Endothelial cell of umbilical vein (primary cell): Measurements from ENCODE around the gene DRICH1. TPM values are rescaled to one million over a fixed set of nuclear protein-coding genes. Genes with fewer than 3 reads are reported as not detected.

ENCODE experiments used
- BruUV-seq: library from RNA; stranded (reverse); fragments of 400-500 nt; replicated peaks from 2 replicates; lab custom pipeline; 2021; lab: Mats Ljungman, UMichigan
- CTCF ChIA-PET: fragments of 300-600, 350-600 bp; sonication (Branson Sonifier 250); formaldehyde crosslinking; loops from one replicate; lab custom pipeline; 2021; ENCODE audit warnings: antibody characterized with exemption, inconsistent platforms; lab: Charles Lee
- POLR2A ChIA-PET: fragments of 300-600, 350-600 bp; sonication (Branson Sonifier 250); formaldehyde crosslinking; loops from one replicate; lab custom pipeline; 2021; ENCODE audit warnings: antibody characterized with exemption, inconsistent platforms; lab: Charles Lee
- DNase-seq: peaks from one replicate; pipeline ENCODE4 v3.0.0-alpha.2; 2011; ENCODE audit warnings: low read depth, low spot score
- FAIRE-seq: peaks from 2 replicates; lab custom pipeline; 2011; peaks lifted over from hg19 to GRCh38; lab: Jason Lieb, UNC
- H2AFZ ChIP-seq: 2 replicates; pipeline ENCODE4 v1.6.0; 2012; ENCODE audit warnings: low read depth, low read length, control low read depth, inconsistent platforms
- H3K27ac ChIP-seq: 2 replicates; pipeline ENCODE4 v1.5.1; 2011; ENCODE audit warnings: low read depth, mild to moderate bottlenecking, control low read depth, low read length, moderate library complexity; ENCODE audit not compliant: insufficient read depth
- H3K27me3 ChIP-seq, 2 experiments: 2 replicates each; pipeline versions ENCODE4 v1.6.0 to v1.6.1; 2011; ENCODE audit warnings: low read length in 2 of 2, mixed read lengths in 1 of 2; ENCODE audit not compliant: control insufficient read depth in 2 of 2, insufficient read depth in 2 of 2
- H3K36me3 ChIP-seq, 2 experiments: 2 replicates in 1 of 2; 3 replicates in 1 of 2; pipeline ENCODE4 v1.5.1; 2011; ENCODE audit warnings: low read length in 2 of 2, mild to moderate bottlenecking in 1 of 2, moderate library complexity in 1 of 2; ENCODE audit not compliant: control insufficient read depth in 2 of 2, insufficient read depth in 2 of 2; ENCODE audit errors: extremely low read depth in 1 of 2
- H3K4me1 ChIP-seq: 3 replicates; pipeline ENCODE4 v1.5.1; 2011; ENCODE audit warnings: mild to moderate bottlenecking, low read length; ENCODE audit not compliant: control insufficient read depth, insufficient read depth; ENCODE audit errors: extremely low read depth
- H3K4me2 ChIP-seq: 2 replicates; pipeline ENCODE4 v1.6.1; 2011; ENCODE audit warnings: low read length, control low read depth, mixed read lengths; ENCODE audit not compliant: insufficient read depth
- H3K4me3 ChIP-seq, 3 experiments: fragments of 200-600 bp in 1 of 3; sonication (generic), shearing (Covaris generic) in 1 of 3; replicated peaks in 1 of 3; 2 replicates each; pipeline ENCODE4 v1.5.1; 2011 to 2016; ENCODE audit warnings: control low read depth in 3 of 3, low read length in 3 of 3, mild to moderate bottlenecking in 2 of 3, inconsistent platforms in 1 of 3, low read depth in 1 of 3, moderate library complexity in 1 of 3; ENCODE audit not compliant: insufficient read depth in 1 of 3
- H3K79me2 ChIP-seq: 2 replicates; pipeline ENCODE4 v1.6.0; 2012; ENCODE audit warnings: low read length, inconsistent platforms; ENCODE audit not compliant: control insufficient read depth, insufficient read depth
- H3K9ac ChIP-seq: replicated peaks from 2 replicates; pipeline ENCODE3; 2011; ENCODE audit warnings: low read length, control low read depth; ENCODE audit not compliant: insufficient read depth; ENCODE audit errors: extremely low read depth
- H3K9me1 ChIP-seq: replicated peaks from 3 replicates; pipeline ENCODE4 v1.6.0; 2011; ENCODE audit warnings: mild to moderate bottlenecking, low read length; ENCODE audit not compliant: control insufficient read depth, insufficient read depth; ENCODE audit errors: extremely low read depth
- H3K9me3 ChIP-seq: replicated peaks from 2 replicates; pipeline ENCODE4 v1.5.1; 2012; ENCODE audit warnings: low read length, inconsistent platforms; ENCODE audit not compliant: control insufficient read depth, insufficient read depth
- H4K20me1 ChIP-seq: replicated peaks from 2 replicates; pipeline ENCODE3; 2011; ENCODE audit warnings: mild to moderate bottlenecking, low read length; ENCODE audit not compliant: control insufficient read depth, insufficient read depth; ENCODE audit errors: extremely low read depth
- CTCF ChIP-seq, 2 donors: IDR thresholded peaks; 1 replicate in 1 of 2; 2 replicates in 1 of 2; pipeline ENCODE4 v1.5.1; 2011; ENCODE audit warnings: low read length in 2 of 2, mild to moderate bottlenecking in 2 of 2, moderate library complexity in 2 of 2, control low read depth in 1 of 2, inconsistent platforms in 1 of 2, low read depth in 1 of 2; ENCODE audit not compliant: insufficient read depth in 1 of 2; ENCODE audit errors: extremely low read depth in 1 of 2
- EZH2 ChIP-seq: IDR thresholded peaks from 2 replicates; pipeline ENCODE4 v1.6.1; 2012; ENCODE audit warnings: borderline replicate concordance, low read depth, mild to moderate bottlenecking, moderate library complexity, low read length, inconsistent platforms; ENCODE audit not compliant: severe bottlenecking
- FOS ChIP-seq: IDR thresholded peaks from 2 replicates; pipeline ENCODE4 v1.6.1; 2011; ENCODE audit warnings: mild to moderate bottlenecking, low read length, moderate library complexity, borderline replicate concordance; ENCODE audit not compliant: insufficient read depth
- GATA2 ChIP-seq: IDR thresholded peaks from 2 replicates; pipeline ENCODE4 v1.7.0; 2011; ENCODE audit warnings: low read depth, mild to moderate bottlenecking, moderate library complexity, mixed read lengths, low read length; ENCODE audit not compliant: insufficient read length, insufficient read depth
- JUN ChIP-seq: IDR thresholded peaks from 2 replicates; pipeline ENCODE4 v1.6.1; 2011; ENCODE audit warnings: borderline replicate concordance, low read depth; ENCODE audit not compliant: insufficient read length, insufficient read depth
- MAX ChIP-seq: IDR thresholded peaks from 2 replicates; pipeline ENCODE4 v1.6.1; 2011; ENCODE audit not compliant: insufficient read depth, insufficient read length
- MYC ChIP-seq: IDR thresholded peaks from one replicate; pipeline ENCODE4 v1.6.1; 2011; ENCODE audit warnings: mild to moderate bottlenecking, low read depth, low read length
- POLR2A ChIP-seq: IDR thresholded peaks from 2 replicates; pipeline ENCODE4 v1.6.1; 2012; ENCODE audit warnings: low read depth, mild to moderate bottlenecking, control low read depth, low read length
- POLR2AphosphoS5 ChIP-seq: IDR thresholded peaks from 2 replicates; pipeline ENCODE4 v1.6.1; 2012; ENCODE audit warnings: low read depth, mild to moderate bottlenecking, control low read depth, low read length, moderate library complexity; ENCODE audit not compliant: insufficient read depth
- dilution Hi-C: fragments of 300-500 bp; cut with MboI; formaldehyde crosslinking; loops from one replicate; pipeline ENCODE4 v1.15.0; 2019; ENCODE audit warnings: low sequenced_read_pairs; ENCODE audit not compliant: extremely low pct_ligation_motif_present
- intact Hi-C: fragments of 100-400 bp; cut with micrococcal nuclease; formaldehyde crosslinking; loops from one replicate; pipeline ENCODE4 v1.10.0; 2022
- polyA plus RNA-seq, 4 experiments: library from polyadenylated mRNA; depleted of rRNA in 3 of 4; stranded (reverse) in 3 of 4; unstranded in 1 of 4; fragments of >200 nt; gene quantifications; 2 replicates each; pipeline versions ENCODE4 v1.2.1 to v1.2.3, GENCODE V29; 2011 to 2012; ENCODE audit warnings: missing spikeins in 1 of 4
- total RNA-seq: library from RNA; stranded (reverse); gene quantifications from 2 replicates; pipeline ENCODE4 v1.2.3, GENCODE V29; 2021

DRICH1 gene
- total and polyA plus RNA-seq, 2 donors (not counting 3 experiments of a cell fraction or from before 2014, with no cell fraction given) = 0.25 TPM; not detected in 1

GRCh38 chr22:23678133-23678532 lies 46.0 kb upstream of the DRICH1 start:
- FAIRE-seq = no peak
- H3K4me1 ChIP-seq = peaks cover 4% of the 10 kb centered on the region
- ChIA-PET CTCF (no interaction called here), POLR2A (no interaction called here)
- TF ChIP-seq MAX (no peak), EZH2 (no peak), MYC (no peak), GATA2 (no peak), CTCF (IDR thresholded peaks at IDR 0.05; ENCODE audit: extremely low read depth in 1 of 2, insufficient read depth in 1 of 2, low read depth in 1 of 2, low read length in 2 of 2) (no peak), POLR2AphosphoS5 (no peak), POLR2A (no peak), JUN (no peak), FOS (no peak)
- no peaks in the 10 kb centered on the region for H3K9me1 ChIP-seq
- H3K27me3 ChIP-seq = no peaks in the 10 kb centered on the region
- BruUV-seq = no TSS peak
- dilution Hi-C loops = no loop called here
- no peak overlapping the region for H3K27ac ChIP-seq
- H3K9ac ChIP-seq = no peak overlapping the region
- DNase-seq = no peak
- no peak overlapping the region for H3K4me3 ChIP-seq
- intact Hi-C loops = no loop called here
- H3K36me3 ChIP-seq = no peaks in the 10 kb centered on the region
- H3K9me3 ChIP-seq = no peaks in the 10 kb centered on the region
- no peak overlapping the region for H2AFZ ChIP-seq
- H3K4me2 ChIP-seq = no peak overlapping the region
- H4K20me1 ChIP-seq = no peaks in the 10 kb centered on the region
- H3K79me2 ChIP-seq = no peaks in the 10 kb centered on the region
